Measurements from ENCODE around the gene CDC73.
"Not testable (repeated sequence)": the region's sequence is repeated elsewhere in the genome, so short reads cannot be mapped to it uniquely, and the experiment has no call there.

The CDC73 gene

DNA sequence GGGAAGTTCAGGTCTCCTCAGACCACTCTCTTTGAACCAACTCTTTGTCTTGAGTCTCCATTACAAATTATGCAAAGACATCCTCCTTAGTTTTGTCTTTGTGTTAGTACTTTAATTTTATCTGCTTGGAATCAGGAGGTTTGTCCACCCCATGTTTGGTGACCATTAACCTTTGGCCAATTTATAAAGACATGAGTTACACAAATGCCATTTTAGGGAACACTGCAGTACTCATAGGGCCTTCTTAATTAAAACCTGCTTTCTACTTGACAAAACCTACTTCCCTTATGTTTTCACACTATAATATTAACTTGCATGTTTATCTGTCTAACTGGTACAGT is 7.9 kb upstream of the CDC73 start:
- no peak for DNase-seq (ENCODE audit: low read depth)

DNA sequence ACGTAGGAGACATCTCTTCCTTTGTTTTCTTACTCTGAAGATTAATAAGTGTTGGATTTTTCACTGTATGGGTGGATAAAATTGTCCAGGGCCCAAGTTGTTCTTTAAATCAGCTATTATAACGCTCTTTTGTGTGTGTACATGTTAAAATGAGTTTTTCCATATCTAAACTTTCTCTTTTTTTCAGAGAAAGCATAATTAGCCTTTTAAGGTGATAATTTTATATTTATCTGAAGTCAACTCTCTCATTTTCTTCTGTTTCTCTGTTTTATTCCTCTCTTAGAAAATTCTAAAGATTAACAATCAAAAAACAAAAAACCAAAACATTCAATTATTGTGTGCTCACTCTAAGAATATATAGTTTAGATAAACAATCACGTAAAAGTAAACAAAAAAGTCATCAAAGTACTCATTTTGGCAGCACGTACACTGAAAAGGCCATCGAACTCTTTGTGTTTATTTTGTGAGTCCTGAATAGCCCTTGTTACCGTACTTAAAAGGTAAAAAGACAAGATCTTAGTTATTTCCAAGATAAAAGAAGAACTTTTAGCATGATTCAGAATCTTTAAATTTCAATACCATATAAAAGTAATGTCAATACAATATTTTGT is 7.2 kb upstream of the CDC73 start:
- no peak for DNase-seq (ENCODE audit: low read depth)

DNA sequence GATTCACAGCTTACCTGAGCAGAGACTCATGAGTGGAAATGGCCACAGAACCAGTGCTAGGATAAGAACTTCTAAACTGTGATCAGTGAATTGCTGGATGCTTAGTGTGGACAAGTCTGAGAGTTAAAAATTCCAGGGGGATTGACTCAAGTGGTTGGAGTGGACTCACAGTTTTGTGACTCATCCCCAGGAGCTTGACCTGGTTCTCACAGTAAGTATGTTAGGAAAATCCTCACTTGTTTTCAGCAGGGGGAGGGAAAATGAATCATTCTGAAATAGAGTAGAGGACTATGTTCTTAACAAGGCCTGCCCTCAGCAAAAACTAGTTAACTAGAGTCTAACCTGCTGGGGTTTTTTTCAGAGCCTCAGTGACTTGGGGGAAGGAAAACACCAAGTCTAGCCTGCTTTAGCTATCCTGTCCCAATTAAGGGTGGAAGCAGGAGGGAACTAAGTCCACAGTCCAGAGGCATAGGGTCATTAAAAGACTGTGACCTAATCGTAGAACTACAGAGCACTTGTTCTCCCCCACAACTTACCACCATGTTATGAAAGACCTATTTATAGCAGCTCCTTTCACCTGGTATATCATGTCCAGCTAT is 6.1 kb upstream of the CDC73 start:
- DNase-seq (ENCODE audit: low read depth), result no peak

DNA sequence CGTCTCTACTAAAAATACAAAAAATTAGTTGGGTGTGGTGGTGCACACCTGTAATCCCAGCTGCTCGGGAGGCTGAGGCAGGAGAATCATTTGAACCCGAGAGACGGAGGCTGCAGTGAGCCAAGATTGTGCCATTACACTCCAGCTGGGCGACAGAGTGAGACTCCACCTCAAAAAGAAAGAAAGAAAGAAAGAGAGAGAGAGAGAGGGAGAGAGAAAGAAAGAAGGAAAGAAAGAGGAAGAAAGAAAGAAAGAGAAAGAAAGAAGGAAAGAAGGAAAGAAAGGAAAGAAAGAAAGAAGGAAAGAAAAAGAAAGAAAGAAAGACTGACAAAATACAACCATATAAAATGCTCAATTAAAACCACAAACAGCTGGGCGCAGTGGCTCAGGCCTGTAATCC is 4.7 kb upstream of the CDC73 start:
- DNase-seq (ENCODE audit: low read depth), result not testable (repeated sequence)

DNA sequence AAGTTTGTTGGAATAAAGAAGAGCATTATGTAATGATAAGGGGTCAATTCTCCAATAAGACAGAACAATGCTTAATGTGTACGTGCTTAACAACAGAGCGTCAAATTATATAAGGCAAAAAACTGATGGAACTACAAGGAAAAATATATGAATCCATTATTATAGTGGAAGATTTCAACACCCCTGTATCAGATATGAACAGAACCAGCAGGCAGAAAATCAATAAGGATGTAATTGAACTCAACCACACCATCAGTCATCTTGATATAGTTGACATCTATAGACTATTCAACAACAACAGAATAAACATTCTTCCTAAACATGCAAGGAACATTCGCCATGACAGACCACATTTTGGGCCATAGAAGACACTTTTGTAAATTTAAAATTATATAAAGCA is 3.6 kb upstream of the CDC73 start:
- no peak for DNase-seq (ENCODE audit: low read depth)

DNA sequence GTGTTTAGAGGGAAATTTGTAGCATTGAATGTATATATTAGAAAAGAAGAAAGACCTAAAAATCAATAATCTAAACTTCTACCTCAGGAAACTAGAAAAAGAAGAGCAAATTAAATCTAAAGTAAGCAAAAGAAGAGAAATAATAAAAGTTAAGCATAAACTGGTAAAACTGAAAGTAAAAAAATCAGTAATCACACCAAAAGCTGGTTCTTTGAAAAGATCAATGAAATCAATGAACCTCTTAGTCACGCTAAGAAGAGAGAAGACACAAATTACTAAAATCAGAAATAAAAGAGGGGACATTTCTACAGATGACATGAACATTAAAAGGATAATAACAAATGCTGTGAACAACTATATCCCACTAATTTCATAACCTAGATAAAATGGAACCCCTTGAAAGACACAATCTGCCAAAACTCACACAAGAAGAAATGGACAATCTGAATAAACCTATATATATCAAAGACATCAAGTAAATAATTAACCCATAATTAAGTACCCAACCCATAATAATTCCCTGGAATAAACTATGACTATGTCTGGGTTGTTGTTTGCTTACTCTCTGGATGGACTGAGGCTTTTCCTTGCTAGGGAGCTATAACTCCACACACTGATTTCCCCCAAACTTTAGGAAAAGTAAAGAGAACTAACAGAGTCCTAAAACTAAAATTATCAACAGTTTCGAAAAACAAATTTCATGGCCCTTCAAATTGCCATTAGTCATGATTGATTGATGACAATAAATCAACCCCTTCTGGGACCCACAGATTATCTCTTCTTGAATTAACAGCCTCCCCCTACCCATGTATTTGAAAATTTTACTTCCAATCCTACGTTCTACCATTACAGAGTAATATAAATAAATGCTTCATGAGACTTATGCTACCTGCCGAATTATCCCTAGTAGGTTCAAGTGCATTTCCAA is 2.8 kb upstream of the CDC73 start:
- no peak for DNase-seq (ENCODE audit: low read depth)

DNA sequence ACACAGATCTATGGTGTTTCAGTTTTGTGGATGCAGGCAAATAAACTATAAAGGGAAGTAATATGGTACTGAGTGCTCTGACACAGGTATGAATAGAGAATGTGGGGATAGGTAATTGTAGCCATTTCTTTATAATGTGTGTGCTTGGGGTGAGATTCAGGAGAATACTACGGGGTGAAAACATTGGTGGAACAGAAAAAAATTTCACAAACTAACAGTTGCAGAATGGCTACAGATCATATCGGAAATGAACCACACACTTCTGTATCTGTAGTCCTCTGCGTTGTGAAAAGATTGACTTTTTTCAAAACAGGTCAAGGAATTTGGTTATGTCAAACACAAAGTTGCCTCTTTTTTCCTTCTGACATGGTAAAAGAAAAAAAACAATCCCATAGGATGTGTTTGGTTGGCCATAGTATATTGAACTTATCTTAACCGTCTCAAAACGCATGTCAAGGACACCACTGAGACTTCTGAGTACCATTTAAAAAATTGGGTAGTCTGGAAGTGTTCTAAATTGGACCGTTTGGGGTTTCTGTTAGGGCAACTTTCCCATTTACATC is 1.1 kb upstream of the CDC73 start:
- DNase-seq (ENCODE audit: low read depth), result no peak

DNA sequence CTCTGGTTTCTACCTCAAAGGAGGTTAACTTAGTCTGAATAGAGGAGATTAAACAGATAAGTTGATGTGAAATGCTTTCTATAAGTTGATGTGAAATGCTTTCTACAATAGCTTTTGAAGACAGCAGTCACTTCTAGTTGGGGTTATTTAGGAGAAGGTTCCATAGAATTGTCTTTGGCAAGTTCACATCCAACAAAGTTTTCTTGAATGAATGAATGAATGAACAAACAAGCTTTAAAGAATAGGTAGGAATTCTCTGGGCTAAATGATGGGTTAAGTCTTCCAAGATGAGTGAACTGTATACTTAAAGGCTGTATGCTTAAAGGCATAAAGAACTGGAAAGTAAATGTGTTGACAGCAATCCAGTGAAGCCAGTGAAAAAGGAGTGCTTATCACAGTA is 1.9 kb downstream of the CDC73 start:
- DNase-seq (ENCODE audit: low read depth), result no peak

DNA sequence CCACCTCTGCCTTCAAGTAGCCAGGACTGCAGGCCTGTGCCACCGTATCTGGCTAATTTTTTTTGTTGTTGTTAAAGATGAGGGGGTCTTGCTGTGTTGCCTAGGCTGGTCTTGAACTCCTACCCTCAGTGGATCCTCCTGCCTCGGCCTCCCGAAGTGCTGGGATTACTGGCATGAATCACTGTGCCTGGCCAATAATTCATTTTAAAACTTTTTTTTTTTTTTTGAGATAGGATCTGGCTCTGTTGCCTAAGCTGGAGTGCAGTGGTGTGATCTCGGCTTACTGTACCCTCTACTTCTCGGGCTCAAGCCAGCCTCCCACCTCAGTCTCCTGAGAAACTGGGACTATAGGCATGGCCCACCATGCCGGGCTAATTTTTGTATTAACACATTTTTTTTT is 3.5 kb downstream of the CDC73 start:
- DNase-seq (ENCODE audit: low read depth), result no peak

DNA sequence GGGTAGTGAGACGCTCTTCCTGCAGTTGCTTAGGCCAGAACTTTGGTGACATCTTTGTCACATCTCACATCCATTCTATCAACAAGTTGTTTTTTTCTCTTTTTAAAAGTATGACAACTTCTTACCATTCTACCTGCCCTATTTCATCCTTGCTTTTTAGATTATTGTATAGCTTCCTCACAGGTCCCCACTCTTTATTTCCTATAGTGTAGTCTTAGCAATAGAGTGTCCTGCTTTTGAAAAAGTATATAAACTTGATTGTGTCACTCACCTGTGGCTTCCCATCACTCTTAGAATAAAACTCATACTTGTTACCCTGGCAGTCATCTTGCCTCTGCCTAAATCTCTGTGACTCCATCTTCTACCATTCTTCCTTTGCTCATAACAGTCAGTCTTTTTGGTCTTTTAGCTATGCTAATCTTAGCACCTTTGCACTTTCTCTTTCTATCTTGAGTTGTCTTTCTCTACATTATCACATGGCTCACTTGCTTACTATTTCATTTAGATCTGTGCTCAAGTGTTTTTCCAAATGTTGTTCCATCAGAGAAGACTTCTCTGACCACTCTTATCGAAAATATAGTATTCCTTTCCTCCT is 9.5 kb downstream of the CDC73 start:
- DNase-seq (ENCODE audit: low read depth), result no peak

DNA sequence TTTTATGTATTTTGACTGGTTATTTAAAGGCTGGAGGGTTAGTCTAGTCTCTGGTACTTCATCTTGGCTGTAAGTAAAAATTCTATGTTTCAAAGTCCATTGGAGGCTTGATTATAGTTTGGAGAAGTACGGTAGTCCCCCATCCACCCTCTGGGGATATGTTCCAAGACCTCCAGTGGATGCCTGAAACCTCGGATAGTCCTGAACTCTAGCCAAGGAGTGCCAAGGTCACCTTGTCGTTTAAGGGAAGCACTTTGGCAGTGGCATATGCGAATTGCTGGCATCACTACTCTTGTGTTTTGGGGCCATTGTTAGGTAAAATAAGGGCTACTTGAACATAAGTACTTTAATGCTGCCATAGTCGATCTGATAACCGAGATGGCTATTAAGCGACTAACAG is 18.4 kb downstream of the CDC73 start:
- no peak for DNase-seq (ENCODE audit: low read depth)

DNA sequence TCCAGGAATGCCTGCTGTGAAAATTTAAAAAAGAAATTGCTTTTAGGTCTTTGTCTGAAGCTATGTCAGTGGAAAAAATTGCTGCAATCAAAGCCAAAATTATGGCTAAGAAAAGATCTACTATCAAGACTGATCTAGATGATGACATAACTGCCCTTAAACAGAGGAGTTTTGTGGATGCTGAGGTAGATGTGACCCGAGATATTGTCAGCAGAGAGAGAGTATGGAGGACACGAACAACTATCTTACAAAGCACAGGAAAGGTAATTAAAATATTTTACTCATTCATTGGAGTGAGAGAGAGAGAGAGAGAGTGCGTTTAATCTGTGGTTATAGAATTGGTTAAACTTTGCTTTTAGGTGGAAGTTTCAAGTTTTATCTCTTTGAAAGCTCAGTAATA is 20.0 kb downstream of the CDC73 start:
- DNase-seq (ENCODE audit: low read depth), result no peak

DNA sequence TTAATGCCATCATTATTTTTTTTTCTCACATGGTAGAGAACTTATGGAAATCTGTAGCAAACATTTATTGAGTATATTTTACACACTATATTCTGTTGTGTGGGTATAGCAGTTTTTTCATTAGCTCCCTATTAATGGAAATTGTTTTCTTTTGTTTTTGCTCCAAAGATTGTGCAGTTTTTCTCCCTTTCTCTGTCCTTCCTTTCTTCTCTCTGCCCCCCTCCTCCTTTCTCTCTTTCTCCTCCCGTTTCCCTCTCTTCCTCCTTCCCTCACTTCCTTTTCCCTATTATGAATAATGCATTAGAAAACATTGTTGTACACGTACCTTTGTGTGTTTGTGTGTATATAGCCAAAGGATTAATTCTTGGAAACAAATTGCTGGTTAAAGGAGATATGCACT is 20.6 kb downstream of the CDC73 start:
- DNase-seq (ENCODE audit: low read depth), result no peak

DNA sequence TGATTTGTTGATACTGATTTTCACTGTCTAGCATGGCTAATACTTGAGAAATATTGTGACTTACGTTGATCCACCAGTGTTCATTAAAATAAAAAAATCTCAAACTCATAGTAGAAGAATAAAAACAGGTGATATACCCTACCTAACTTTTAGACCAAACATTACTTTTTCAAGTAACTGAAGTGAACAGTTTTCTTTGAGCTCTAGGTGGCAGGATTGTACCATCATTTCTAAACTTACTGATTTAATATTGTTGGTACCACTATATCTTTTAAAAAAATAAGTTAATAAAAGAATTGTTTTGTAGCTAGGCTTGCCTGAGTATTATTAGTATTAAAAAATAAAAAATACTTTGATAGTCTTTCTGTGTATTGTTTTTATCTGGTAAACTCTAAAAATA is 21.5 kb downstream of the CDC73 start:
- no peak for DNase-seq (ENCODE audit: low read depth)

DNA sequence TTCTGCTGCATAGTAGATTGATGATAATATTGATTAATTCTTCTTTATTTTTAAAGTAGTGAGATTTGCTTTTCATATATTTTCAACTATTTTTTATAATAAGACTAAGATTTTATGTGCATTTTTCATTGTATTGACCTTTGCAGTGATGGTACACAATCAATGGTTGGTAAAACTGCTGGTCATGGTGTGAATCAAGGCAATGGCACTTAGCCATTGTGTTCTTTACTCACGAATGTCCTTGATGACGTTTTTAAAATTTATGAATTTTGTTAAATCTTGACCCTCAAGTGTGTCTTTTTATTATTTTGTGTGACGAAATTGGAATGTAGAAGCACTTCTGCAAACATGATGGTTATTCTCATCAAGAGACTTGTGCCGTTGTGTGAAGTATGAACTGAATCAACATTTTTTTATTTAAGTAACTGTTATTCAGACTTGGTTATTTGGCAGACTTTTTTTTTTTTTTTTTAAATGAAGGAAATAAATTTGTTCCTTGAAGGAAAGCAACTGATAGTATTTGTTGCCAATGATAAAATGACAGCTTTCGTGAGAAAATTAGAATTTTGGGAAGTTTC is 22.6 kb downstream of the CDC73 start:
- DNase-seq (ENCODE audit: low read depth), result no peak

DNA sequence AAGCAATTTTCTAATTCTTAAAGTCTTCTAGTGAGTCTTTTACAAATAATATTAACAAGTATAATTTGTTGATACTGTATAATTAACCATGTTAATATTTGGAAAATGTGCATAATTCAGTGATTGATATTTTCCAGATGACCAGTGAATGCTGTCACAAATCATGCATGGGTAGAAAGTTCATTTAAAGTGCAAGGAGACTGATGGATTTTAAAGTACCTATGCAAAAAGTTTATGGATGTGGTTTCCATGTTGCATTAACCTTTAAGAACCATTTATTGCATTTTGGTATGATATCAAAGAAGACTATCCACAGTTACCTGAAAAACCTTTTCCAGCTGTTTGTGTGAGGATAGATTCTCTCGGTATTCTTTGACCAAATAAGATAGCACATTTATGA is 23.2 kb downstream of the CDC73 start:
- no peak for DNase-seq (ENCODE audit: low read depth)

DNA sequence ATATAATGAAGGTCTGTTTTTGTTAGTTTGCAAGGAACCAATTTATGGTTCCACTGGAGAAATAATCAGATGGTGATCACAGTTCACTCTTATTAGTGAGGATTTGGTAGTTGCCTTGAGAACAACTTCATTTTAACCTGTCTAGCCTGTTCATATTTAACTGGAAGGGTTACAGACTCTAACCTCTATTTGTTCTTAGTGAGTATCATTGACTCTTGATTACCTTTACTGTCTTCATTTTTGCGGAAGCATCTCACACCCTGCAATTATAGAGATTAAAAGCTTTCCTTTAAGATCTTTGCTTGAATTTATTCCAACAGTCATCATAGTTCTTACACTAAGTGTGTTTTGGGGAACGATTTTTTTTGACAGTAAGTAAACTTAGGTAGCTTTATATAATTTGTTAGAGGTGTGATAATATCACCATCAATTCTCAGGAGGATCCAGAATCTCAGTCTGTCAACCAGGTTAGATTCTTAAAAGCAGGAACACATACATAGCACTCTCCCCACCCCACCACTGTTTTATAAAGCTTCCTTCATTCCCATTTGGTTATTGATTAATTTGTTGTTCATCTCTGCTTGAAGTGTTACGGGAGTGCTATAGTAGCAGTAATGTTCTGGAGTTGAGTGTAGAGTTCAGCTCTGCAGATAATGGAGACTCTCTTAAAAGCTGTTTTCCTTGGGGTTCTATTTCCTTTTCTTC is 34.4 kb downstream of the CDC73 start:
- DNase-seq (ENCODE audit: low read depth), result no peak

DNA sequence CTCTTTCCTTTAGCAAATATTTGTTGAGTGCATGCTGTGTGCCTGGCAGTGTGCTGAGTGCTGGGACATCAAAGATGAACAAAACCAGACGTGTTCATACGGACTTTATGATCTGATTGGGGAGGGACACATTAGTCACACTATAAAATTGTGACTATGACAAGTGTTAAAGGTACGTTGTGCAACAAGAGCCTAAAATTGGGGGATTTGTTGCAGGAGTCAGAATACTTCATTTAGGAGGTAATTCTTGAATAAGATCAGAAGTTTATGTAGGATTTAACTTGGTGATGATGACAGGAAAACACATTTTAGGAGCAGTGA is 35.0 kb downstream of the CDC73 start:
- no peak for DNase-seq (ENCODE audit: low read depth)

DNA sequence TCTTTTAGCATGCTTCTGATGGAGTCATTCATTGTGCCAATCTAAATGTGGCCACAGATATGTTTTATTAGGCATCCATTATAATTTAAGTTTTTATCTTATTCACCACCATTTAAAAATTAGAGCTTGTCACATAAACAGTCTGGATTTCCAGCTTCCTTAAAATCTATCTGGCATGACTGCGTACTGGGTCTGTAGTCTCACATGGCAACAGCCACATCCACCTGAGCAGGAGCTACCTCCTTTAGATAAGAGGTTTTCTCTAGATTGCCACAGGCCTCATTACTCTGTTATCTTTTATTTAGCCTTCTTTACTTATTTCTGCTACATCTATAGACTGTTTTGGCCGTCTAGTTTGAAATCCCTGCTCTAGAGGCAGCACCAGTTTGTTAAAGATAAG is 35.5 kb downstream of the CDC73 start:
- no peak for DNase-seq (ENCODE audit: low read depth)

DNA sequence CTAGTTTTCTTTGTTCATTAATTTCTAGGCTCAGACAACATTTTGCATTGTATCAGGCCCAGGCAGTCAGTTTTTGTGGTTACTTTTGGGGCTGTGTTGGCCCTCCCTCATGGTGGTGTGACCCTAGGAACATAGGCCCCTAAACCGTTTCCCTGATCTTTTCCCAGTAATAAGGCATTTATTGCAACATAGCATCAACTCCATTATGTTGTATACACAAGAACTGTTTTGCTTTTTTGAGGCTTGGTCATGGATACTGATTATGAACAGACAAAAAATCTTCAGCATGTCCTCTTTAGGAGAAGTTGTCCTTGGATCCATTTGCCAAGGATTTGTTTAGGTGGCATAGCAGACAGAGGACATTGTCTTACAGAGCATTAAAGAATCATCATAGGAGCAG is 54.3 kb downstream of the CDC73 start:
- no peak for DNase-seq (ENCODE audit: low read depth)

DNA sequence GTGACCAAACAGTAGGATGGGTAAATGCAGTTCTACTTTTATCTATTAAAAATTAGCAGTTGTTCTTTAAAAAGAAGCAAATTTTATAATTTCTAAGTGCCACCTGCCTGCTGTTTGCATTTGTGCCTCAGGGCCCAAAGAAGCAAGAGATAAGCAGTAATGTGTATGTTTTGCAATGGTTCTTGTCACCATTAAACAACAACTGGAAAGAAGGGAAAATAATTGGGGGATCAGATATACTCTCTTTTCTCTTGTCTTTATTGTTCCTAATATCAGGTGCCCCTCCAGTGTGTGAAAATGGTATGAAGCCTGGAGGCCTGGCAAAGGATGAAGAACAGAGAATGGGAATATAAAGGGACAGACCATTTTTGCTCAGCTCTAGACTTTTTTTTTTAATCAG is 55.0 kb downstream of the CDC73 start:
- no peak for DNase-seq (ENCODE audit: low read depth)

DNA sequence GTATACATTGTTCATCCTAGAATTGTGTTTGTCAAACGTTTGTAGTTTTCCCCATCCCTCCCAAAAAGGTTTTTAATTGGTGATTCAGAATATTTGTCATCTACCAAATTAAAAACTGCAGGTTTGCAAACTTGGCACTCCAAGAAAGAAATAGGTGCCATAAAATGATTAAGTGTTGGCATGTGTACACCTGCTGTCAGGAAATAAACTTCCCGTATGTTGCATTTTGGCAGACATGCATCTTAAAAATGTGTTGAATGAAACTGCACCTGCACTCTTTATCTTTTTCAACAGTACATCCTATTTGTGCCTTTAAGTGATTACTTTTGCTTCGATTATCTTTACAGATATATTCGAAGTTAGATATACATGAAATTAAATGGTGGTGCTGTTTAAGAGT is 57.3 kb downstream of the CDC73 start:
- no peak for DNase-seq (ENCODE audit: low read depth)
